Large intestine (tissue), 3 donors: ENCODE data around the gene MLLT3. TPM values are rescaled to one million over a fixed set of nuclear protein-coding genes. Genes with fewer than 3 reads are reported as not detected.

Source experiments
- DNase-seq, 2 donors: peaks; one replicate each; pipeline versions ENCODE4 v3.0.0 to v3.0.0-alpha.2; 2013
- H3K27ac ChIP-seq: one replicate; pipeline ENCODE4 v1.5.1; 2013; ENCODE audit warnings: low read length
- H3K27me3 ChIP-seq: 2 replicates; pipeline ENCODE4 v1.6.1; 2013; ENCODE audit warnings: low read length; ENCODE audit not compliant: control insufficient read depth, insufficient read depth
- H3K36me3 ChIP-seq: 2 replicates; pipeline ENCODE4 v1.6.1; 2013; ENCODE audit warnings: low read length; ENCODE audit not compliant: control insufficient read depth, insufficient read depth
- H3K4me1 ChIP-seq: one replicate; pipeline ENCODE4 v1.6.1; 2013; ENCODE audit warnings: low read length; ENCODE audit not compliant: control insufficient read depth, insufficient read depth
- H3K4me3 ChIP-seq: one replicate; pipeline ENCODE4 v1.5.1; 2013; ENCODE audit warnings: low read length
- H3K9me3 ChIP-seq: one replicate; pipeline ENCODE4 v1.6.1; 2013; ENCODE audit warnings: mild to moderate bottlenecking, low read depth, low read length, moderate library complexity; ENCODE audit not compliant: control insufficient read depth
- WGBS: methylation state at CpG from one replicate; pipeline ENCODE4 v1.1.5; 2013; ENCODE audit warnings: low lambda C conversion rate; ENCODE audit not compliant: insufficient coverage; 5-methylcytosine and 5-hydroxymethylcytosine counted together
- polyA plus RNA-seq: library from polyadenylated mRNA; unstranded; fragments of 120-200 nt; gene quantifications from one replicate; pipeline ENCODE4 v1.2.1, GENCODE V29; 2013

The MLLT3 gene
- polyA plus RNA-seq, 1 donor: 25.0 TPM

DNA sequence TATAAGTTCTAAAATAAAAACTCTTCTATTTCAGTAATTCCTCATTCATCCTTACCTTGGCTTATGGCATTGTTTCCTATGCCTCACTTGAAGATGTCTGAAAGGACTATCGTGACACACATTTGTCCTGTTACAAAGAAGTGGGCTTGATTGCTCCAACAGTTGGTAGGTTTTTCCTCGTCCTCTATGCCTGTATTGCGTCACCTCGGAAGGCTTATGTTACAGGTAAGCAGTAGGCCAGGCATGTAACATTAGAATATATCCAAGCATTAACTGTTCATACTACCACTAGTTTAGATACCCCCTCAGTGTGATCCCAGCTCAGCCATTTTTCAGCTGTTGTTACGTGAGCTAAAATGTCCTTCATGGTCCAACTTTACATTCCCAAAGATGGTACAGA lies 116.7 kb downstream of the MLLT3 start:
- Histone ChIP-seq H3K27ac (no peak overlapping the region), H3K4me1 (peaks cover 5% of the 10 kb centered on the region), H3K36me3 (no peaks in the 10 kb centered on the region), H3K9me3 (peaks cover 2% of the 10 kb centered on the region), H3K27me3 (no peaks in the 10 kb centered on the region), H3K4me3 (no peak overlapping the region)
- no peak for DNase-seq
- 100% methylated on average over 2 of the region's 5 CpGs for WGBS

GRCh38 chr9:20504930-20505329 lies 117.4 kb downstream of the MLLT3 start:
- Histone ChIP-seq H3K36me3 (no peaks in the 10 kb centered on the region), H3K4me3 (no peak overlapping the region), H3K27ac (no peak overlapping the region), H3K9me3 (peaks cover 2% of the 10 kb centered on the region), H3K4me1 (peaks cover 5% of the 10 kb centered on the region), H3K27me3 (no peaks in the 10 kb centered on the region)
- WGBS: 100% methylated on average over 1 of the region's 1 CpG
- no peak for DNase-seq

DNA sequence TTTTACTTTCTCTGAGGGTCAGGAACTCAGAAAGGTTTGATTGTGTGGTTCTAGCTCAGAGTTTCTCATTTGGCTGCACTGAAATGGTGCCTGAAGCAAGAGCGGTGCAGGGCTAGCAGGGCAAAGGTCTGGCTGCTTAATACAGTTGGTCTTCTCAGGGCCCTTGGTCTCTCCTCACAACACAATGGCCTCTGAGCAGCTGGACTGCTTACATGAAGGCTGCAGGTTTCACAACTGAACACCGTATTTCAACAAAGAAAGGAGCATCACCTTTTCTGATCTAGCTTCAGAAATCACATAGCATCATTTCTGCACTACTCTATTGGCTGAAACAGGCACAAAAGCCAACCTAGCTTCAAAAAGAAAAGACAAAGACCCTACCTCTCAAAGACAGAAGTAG lies 122.2 kb downstream of the MLLT3 start:
- Histone ChIP-seq H3K9me3 (peaks cover 2% of the 10 kb centered on the region), H3K4me1 (no peaks in the 10 kb centered on the region), H3K27ac (no peak overlapping the region), H3K4me3 (no peak overlapping the region), H3K27me3 (no peaks in the 10 kb centered on the region), H3K36me3 (no peaks in the 10 kb centered on the region)
- no peak for DNase-seq
- no CpG with 5 or more reads among the region's 2 CpGs for WGBS

DNA sequence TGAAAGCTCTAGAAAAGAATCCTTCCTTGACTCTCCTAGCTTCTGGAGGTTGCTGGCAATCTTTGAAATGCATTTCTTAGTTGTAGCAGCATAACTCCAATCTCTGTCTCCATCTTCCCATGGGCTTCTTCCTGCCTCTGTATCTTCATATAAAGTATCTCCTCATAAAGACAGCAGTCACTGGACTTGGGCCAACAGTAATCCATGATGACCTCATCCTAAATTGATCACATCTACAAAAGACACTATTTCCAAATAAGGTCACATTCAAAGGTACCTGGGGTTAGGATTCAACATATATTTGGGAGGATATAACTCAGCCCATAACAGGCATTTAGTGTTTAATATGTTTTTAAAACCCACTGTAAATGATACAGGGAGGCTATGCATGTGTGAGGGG lies 123.3 kb downstream of the MLLT3 start:
- Histone ChIP-seq H3K4me3 (no peak overlapping the region), H3K27me3 (no peaks in the 10 kb centered on the region), H3K9me3 (peaks cover 2% of the 10 kb centered on the region), H3K27ac (no peak overlapping the region), H3K4me1 (no peaks in the 10 kb centered on the region), H3K36me3 (no peaks in the 10 kb centered on the region)
- no peak for DNase-seq

- H3K4me1 ChIP-seq: no peaks in the 10 kb centered on the region
- no peak for DNase-seq
- WGBS: no CpG with 5 or more reads among the region's 2 CpGs
- no peaks in the 10 kb centered on the region for H3K9me3 ChIP-seq
- H3K27ac ChIP-seq: no peak overlapping the region
- no peak overlapping the region for H3K4me3 ChIP-seq
- no peaks in the 10 kb centered on the region for H3K27me3 ChIP-seq
- no peaks in the 10 kb centered on the region for H3K36me3 ChIP-seq
These were observed 126.0 kb downstream of the MLLT3 start for GRCh38 chr9:20496328-20496727.

- Histone ChIP-seq H3K36me3 (no peaks in the 10 kb centered on the region), H3K4me1 (no peaks in the 10 kb centered on the region), H3K9me3 (no peaks in the 10 kb centered on the region), H3K4me3 (no peak overlapping the region), H3K27me3 (no peaks in the 10 kb centered on the region), H3K27ac (no peak overlapping the region)
- WGBS: no CpG with 5 or more reads among the region's 3 CpGs
- no peak for DNase-seq
These were observed 127.2 kb downstream of the MLLT3 start for GRCh38 chr9:20495098-20495497.

- no peak for DNase-seq
- Histone ChIP-seq H3K36me3 (no peaks in the 10 kb centered on the region), H3K27ac (no peak overlapping the region), H3K27me3 (no peaks in the 10 kb centered on the region), H3K4me3 (no peak overlapping the region), H3K4me1 (no peaks in the 10 kb centered on the region), H3K9me3 (no peaks in the 10 kb centered on the region)
- whole genome bisulfite sequencing: no CpG with 5 or more reads among the region's 1 CpG
These were observed 128.3 kb downstream of the MLLT3 start for GRCh38 chr9:20494035-20494434.

DNA sequence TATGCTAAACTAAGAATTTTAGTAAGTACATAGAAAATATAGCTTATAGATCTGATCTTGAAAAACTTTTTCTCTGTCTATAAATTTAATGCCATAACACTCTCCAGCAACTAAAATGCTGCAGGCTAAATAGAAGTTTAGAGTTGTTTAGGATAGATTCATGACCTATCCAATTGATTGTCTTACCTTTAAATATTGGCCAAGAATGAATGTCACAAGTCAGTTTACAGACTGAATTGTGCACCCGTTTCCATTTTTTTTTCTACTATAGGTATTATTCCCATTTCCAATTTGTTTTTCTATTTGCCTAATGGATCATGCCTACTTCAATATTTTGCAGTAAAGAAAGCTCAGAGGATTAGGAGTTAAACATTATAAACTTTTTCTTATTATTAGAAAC lies 129.5 kb downstream of the MLLT3 start:
- no peaks in the 10 kb centered on the region for H3K36me3 ChIP-seq
- H3K27me3 ChIP-seq: no peaks in the 10 kb centered on the region
- WGBS: 70% methylated on average over 1 of the region's 1 CpG
- no peak overlapping the region for H3K27ac ChIP-seq
- H3K4me3 ChIP-seq: no peak overlapping the region
- DNase-seq: no peak
- no peaks in the 10 kb centered on the region for H3K9me3 ChIP-seq
- H3K4me1 ChIP-seq: no peaks in the 10 kb centered on the region

GRCh38 chr9:20491612-20492011 lies 130.7 kb downstream of the MLLT3 start:
- WGBS: no CpG with 5 or more reads among the region's 1 CpG
- no peaks in the 10 kb centered on the region for H3K36me3 ChIP-seq
- no peak overlapping the region for H3K27ac ChIP-seq
- H3K4me3 ChIP-seq: no peak overlapping the region
- H3K27me3 ChIP-seq: no peaks in the 10 kb centered on the region
- H3K9me3 ChIP-seq: no peaks in the 10 kb centered on the region
- no peaks in the 10 kb centered on the region for H3K4me1 ChIP-seq
- no peak for DNase-seq

GRCh38 chr9:20490246-20490834 lies 132.0 kb downstream of the MLLT3 start:
- H3K27me3 ChIP-seq: no peaks in the 10 kb centered on the region
- no peak for DNase-seq
- H3K36me3 ChIP-seq: no peaks in the 10 kb centered on the region
- H3K9me3 ChIP-seq: no peaks in the 10 kb centered on the region
- H3K4me1 ChIP-seq: no peaks in the 10 kb centered on the region
- H3K4me3 ChIP-seq: no peak overlapping the region
- 100% methylated on average over 1 of the region's 4 CpGs for WGBS
- H3K27ac ChIP-seq: no peak overlapping the region

- WGBS: no CpG with 5 or more reads among the region's 1 CpG
- Histone ChIP-seq H3K4me3 (no peak overlapping the region), H3K27me3 (no peaks in the 10 kb centered on the region)
These were observed 133.6 kb downstream of the MLLT3 start for GRCh38 chr9:20488691-20489090.

More at GRCh38 chr9:20488691-20489090, 133.6 kb downstream of the MLLT3 start:
- no peak overlapping the region for H3K27ac ChIP-seq
- no peak for DNase-seq
- H3K9me3 ChIP-seq: no peaks in the 10 kb centered on the region
- H3K36me3 ChIP-seq: no peaks in the 10 kb centered on the region
- no peaks in the 10 kb centered on the region for H3K4me1 ChIP-seq
